Measurements from ENCODE around the gene SKAP1.
"Not testable (repeated sequence)": the region's sequence is repeated elsewhere in the genome, so short reads cannot be mapped to it uniquely, and the experiment has no call there.

DNA sequence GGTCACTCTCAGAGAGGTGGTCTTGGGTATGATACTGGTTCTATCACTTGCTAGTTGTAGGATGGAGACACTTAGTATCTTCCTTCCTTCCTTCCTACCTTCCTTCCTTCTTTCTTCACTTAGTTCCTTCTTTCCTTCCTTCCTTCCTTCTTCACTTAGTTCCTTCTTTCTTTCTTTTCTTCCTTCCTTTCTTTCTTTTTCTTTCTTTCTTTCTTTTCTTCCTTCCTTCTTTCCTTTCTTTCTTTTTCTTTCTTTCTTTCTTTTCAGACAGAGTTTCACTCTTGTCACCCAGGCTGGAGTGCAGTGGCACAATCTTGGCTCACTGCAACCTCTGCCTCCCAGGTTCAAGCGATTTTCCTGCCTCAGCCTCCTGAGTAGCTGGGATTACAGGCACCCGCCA is 92.1 kb downstream of the SKAP1 start:
- not testable (repeated sequence) for TF ChIP-seq POLR2AphosphoS5 (IDR thresholded peaks at IDR 0.05; ENCODE audit: low read depth, low read length); POLR2A (IDR thresholded peaks at IDR 0.05; ENCODE audit: low read depth, low read length); TAF1 (IDR thresholded peaks at IDR 0.05; ENCODE audit: borderline replicate concordance, low read depth, low read length)

All from GM12892 (cell line).